22Rv1 (cell line): ENCODE results near the gene OR2W1.

Source experiments
- ZFX ChIP-seq: fragments of 450-650 bp; IDR thresholded peaks from 2 replicates; pipeline ENCODE4 v1.6.1; 2017; ENCODE audit warnings: antibody characterized with exemption, borderline replicate concordance
- TF ChIP-seq, protein P1 (sequence below): fragments of 450-650 bp; IDR thresholded peaks from 2 replicates; pipeline ENCODE4 v1.5.1; 2017; ENCODE audit warnings: mild to moderate bottlenecking

DNA sequence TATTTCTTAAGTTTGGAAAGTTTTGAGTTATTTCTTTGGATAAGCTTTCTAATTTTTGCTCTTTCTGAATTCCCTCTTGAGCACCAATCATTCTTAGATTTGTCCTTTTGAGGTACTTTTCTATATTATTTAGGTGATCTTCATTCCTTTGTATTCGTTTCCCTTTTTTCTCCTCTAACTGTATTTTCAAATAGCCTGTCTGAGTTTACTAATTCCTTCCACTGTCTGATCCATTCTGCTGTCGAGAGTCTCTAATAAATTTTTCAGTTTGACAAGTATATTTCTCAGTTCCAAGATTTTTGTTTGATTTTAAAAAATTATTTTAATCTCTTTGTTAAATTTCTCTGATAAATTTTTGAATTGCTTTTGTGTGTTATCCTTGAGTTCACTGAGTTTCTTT, 23.5 kb downstream of the OR2W1 start:
- TF ChIP-seq, protein P1, sequence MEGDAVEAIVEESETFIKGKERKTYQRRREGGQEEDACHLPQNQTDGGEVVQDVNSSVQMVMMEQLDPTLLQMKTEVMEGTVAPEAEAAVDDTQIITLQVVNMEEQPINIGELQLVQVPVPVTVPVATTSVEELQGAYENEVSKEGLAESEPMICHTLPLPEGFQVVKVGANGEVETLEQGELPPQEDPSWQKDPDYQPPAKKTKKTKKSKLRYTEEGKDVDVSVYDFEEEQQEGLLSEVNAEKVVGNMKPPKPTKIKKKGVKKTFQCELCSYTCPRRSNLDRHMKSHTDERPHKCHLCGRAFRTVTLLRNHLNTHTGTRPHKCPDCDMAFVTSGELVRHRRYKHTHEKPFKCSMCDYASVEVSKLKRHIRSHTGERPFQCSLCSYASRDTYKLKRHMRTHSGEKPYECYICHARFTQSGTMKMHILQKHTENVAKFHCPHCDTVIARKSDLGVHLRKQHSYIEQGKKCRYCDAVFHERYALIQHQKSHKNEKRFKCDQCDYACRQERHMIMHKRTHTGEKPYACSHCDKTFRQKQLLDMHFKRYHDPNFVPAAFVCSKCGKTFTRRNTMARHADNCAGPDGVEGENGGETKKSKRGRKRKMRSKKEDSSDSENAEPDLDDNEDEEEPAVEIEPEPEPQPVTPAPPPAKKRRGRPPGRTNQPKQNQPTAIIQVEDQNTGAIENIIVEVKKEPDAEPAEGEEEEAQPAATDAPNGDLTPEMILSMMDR: no peak
- no peak for TF ChIP-seq ZFX
